K562 (cell line): ENCODE results near the gene RBMS3. TPM values are rescaled to one million over a fixed set of nuclear protein-coding genes. Genes with fewer than 3 reads are reported as not detected.

Experiments
- ATAC-seq: fragments of 200-7000 bp; cut with Tn5 transposase; 3 replicates; pipeline ENCODE4 v1.9.1; 2020; ENCODE audit warnings: moderate library complexity
- BruUV-seq: library from RNA; stranded (reverse); fragments of 400-500 nt; replicated peaks from 2 replicates; lab custom pipeline; 2021; lab: Mats Ljungman, UMichigan
- CTCF ChIA-PET: fragments of 300-600 bp; formaldehyde crosslinking; extraction: SDS; loops from one replicate; lab custom pipeline; 2021; ENCODE audit warnings: low intra/inter-chr PET ratio; lab: Yijun Ruan, JAX
- POLR2A ChIA-PET: fragments of 300-600, 350-650 bp; sonication (Branson Sonifier 250); formaldehyde crosslinking; extraction: SDS; loops from one replicate; lab custom pipeline; 2021; ENCODE audit warnings: antibody characterized with exemption, inconsistent platforms; lab: Yijun Ruan, JAX
- DNase-seq, 4 experiments: peaks; one replicate each; pipeline versions ENCODE4 v3.0.0 to v3.0.0-alpha.2; 2011 to 2018; ENCODE audit warnings: low spot score in 3 of 4, mixed read lengths in 3 of 4; ENCODE audit errors: extremely low read depth in 1 of 4
- FAIRE-seq: peaks from 2 replicates; lab custom pipeline; 2011; peaks lifted over from hg19 to GRCh38; lab: Jason Lieb, UNC
- H2AFZ ChIP-seq: 2 replicates; pipeline ENCODE4 v1.6.0; 2011; ENCODE audit warnings: low read depth, low read length, control low read depth, inconsistent platforms
- H3K27ac ChIP-seq: fragments of 200-600 bp; 3 replicates; pipeline ENCODE4 v1.8.0; 2011; ENCODE audit warnings: low read depth, mild to moderate bottlenecking, control low read depth, inconsistent platforms, low read length, moderate library complexity, mixed read lengths; ENCODE audit errors: extremely low read depth
- H3K27me3 ChIP-seq, 2 experiments: fragments of 300-600 bp in 1 of 2; 2 replicates in 1 of 2; 3 replicates in 1 of 2; pipeline versions ENCODE4 v1.6.0 to v1.8.0; 2011; ENCODE audit warnings: inconsistent platforms in 2 of 2, low read length in 2 of 2, mild to moderate bottlenecking in 1 of 2, mixed read lengths in 1 of 2, moderate library complexity in 1 of 2; ENCODE audit not compliant: control insufficient read depth in 2 of 2, insufficient read depth in 2 of 2
- H3K36me3 ChIP-seq: fragments of 300-600 bp; 3 replicates; pipeline ENCODE4 v1.8.0; 2011; ENCODE audit warnings: mild to moderate bottlenecking, low read length, inconsistent platforms; ENCODE audit not compliant: control insufficient read depth, insufficient read depth
- H3K4me1 ChIP-seq, 2 experiments: fragments of 200-600 bp in 1 of 2; replicated peaks in 1 of 2; 2 replicates in 1 of 2; 3 replicates in 1 of 2; pipeline versions ENCODE4 v1.5.1 to v1.8.0; 2011; ENCODE audit warnings: inconsistent platforms in 2 of 2, low read length in 2 of 2, mild to moderate bottlenecking in 1 of 2, mixed read lengths in 1 of 2, moderate library complexity in 1 of 2; ENCODE audit not compliant: control insufficient read depth in 2 of 2, insufficient read depth in 2 of 2
- H3K4me2 ChIP-seq: 2 replicates; pipeline ENCODE4 v1.6.1; 2011; ENCODE audit warnings: low read length, control low read depth, inconsistent platforms, mixed read lengths; ENCODE audit not compliant: insufficient read depth
- H3K4me3 ChIP-seq: fragments of 200-600 bp; sonication (generic), shearing (Covaris generic); 2 replicates; pipeline ENCODE4 v1.5.1; 2016; ENCODE audit warnings: control low read depth, inconsistent platforms
- H3K79me2 ChIP-seq: fragments of 200-600 bp; 3 replicates; pipeline ENCODE4 v1.8.0; 2011; ENCODE audit warnings: low read length, inconsistent platforms; ENCODE audit not compliant: control insufficient read depth, insufficient read depth
- H3K9ac ChIP-seq, 2 experiments: 2 replicates each; pipeline versions ENCODE4 v1.6.0 to v1.6.1; 2011; ENCODE audit warnings: low read depth in 2 of 2, low read length in 2 of 2, control low read depth in 1 of 2, inconsistent platforms in 1 of 2, mild to moderate bottlenecking in 1 of 2, mixed read lengths in 1 of 2; ENCODE audit not compliant: insufficient read depth in 1 of 2
- H3K9me1 ChIP-seq: one replicate; pipeline ENCODE4 v1.6.0; 2011; ENCODE audit warnings: inconsistent platforms, mild to moderate bottlenecking, low read length, moderate library complexity; ENCODE audit not compliant: control insufficient read depth, insufficient read depth
- H3K9me3 ChIP-seq: replicated peaks from 2 replicates; pipeline ENCODE4 v1.5.1; 2011; ENCODE audit warnings: low read depth, low read length, inconsistent platforms; ENCODE audit not compliant: control insufficient read depth, insufficient read depth
- H4K20me1 ChIP-seq: replicated peaks from 2 replicates; pipeline ENCODE4 v1.6.1; 2011; ENCODE audit warnings: low read length, inconsistent platforms, mixed read lengths; ENCODE audit not compliant: control insufficient read depth, insufficient read depth
- CSDE1 ChIP-seq, 2 experiments: fragments of 450-650 bp; IDR thresholded peaks; 2 replicates each; pipeline ENCODE4 v1.6.1; 2016; ENCODE audit warnings: mild to moderate bottlenecking in 1 of 2
- MBD2 ChIP-seq: sonication (generic); IDR thresholded peaks from 2 replicates; pipeline ENCODE4 v1.6.1; 2016; ENCODE audit warnings: low read depth, borderline replicate concordance
- MIER1 ChIP-seq: fragments of 450-650 bp; IDR thresholded peaks from 2 replicates; pipeline ENCODE4 v1.6.1; 2016; ENCODE audit warnings: antibody characterized with exemption, mild to moderate bottlenecking, low read depth
- SNIP1 ChIP-seq: fragments of 450-650 bp; IDR thresholded peaks from 2 replicates; pipeline ENCODE4 v1.7.1; 2017; ENCODE audit warnings: low read depth, mild to moderate bottlenecking
- TEAD2 ChIP-seq: fragments of 450-650 bp; IDR thresholded peaks from 2 replicates; pipeline ENCODE4 v1.6.1; 2016; ENCODE audit warnings: missing genetic modification characterization, control low read depth, missing compliant biosample characterization
- WGBS: fragments of 100-300 bp; shearing (Covaris generic); methylation state at CpG from one replicate; pipeline ENCODE4 v1.1.6; 2016; ENCODE audit warnings: low coverage, mixed read lengths; ENCODE audit not compliant: insufficient coverage; ENCODE audit errors: missing lambda C conversion rate; 5-methylcytosine and 5-hydroxymethylcytosine counted together
- in situ Hi-C: fragments of 300-500 bp; cut with MboI; formaldehyde crosslinking; loops from 4 replicates; pipeline ENCODE4 v1.15.0; 2018; ENCODE audit warnings: inconsistent platforms, mixed read lengths
- intact Hi-C: fragments of 100-400 bp; cut with micrococcal nuclease; formaldehyde crosslinking; loops from 2 replicates; pipeline ENCODE4 v1.14.2; 2022
- polyA plus RNA-seq, 8 experiments: library from polyadenylated mRNA; depleted of rRNA in 4 of 8; stranded (reverse) in 5 of 8; unstranded in 3 of 8; fragments of >200 nt; fragmentation: Nextera tagmentation in 2 of 8; fragmentation: Illumina TruSeq in 1 of 8; extraction: Ambion mirVana in 2 of 8; extraction: Trizol in 1 of 8; gene quantifications; 2 replicates each; pipeline versions ENCODE4 v1.2.1 to v1.2.3, GENCODE V29; 2011 to 2014; ENCODE audit warnings: inconsistent platforms in 1 of 8, missing spikeins in 1 of 8
- total RNA-seq, 7 experiments: library from RNA; depleted of rRNA in 6 of 7; stranded (reverse); fragments of >200 nt in 6 of 7; fragmentation: Illumina TruSeq in 2 of 7; extraction: Trizol in 2 of 7; gene quantifications; 2 replicates each; pipeline versions ENCODE4 v1.2.1 to v1.2.3, GENCODE V29; 2011 to 2021; ENCODE audit warnings: low replicate concordance in 1 of 7
- TF ChIP-seq, protein P1 (sequence below): fragments of 450-650 bp; formaldehyde crosslinking; IDR thresholded peaks from 2 replicates; pipeline ENCODE4 v1.4.0; 2022; ENCODE audit warnings: mild to moderate bottlenecking, moderate library complexity
- TF ChIP-seq, protein P2 (sequence below), 2 experiments: IDR thresholded peaks; 2 replicates each; pipeline ENCODE4 v1.6.1; 2011; ENCODE audit warnings: borderline replicate concordance in 1 of 2, control low read depth in 1 of 2, low read depth in 1 of 2, low read length in 1 of 2, mild to moderate bottlenecking in 1 of 2, mixed read lengths in 1 of 2, moderate library complexity in 1 of 2; ENCODE audit not compliant: insufficient read depth in 1 of 2, insufficient read length in 1 of 2, poor library complexity in 1 of 2, severe bottlenecking in 1 of 2; ENCODE audit errors: extremely low read depth in 1 of 2
- TF ChIP-seq, protein P3 (sequence below): sonication (generic); formaldehyde crosslinking; IDR thresholded peaks from 2 replicates; pipeline ENCODE4 v1.8.0; 2023; ENCODE audit warnings: missing genetic modification reagents, mild to moderate bottlenecking, borderline replicate concordance

Gene RBMS3
- total and polyA plus RNA-seq, 9 of the 15 experiments (the other 6 are each of a cell fraction or from before 2014, with no cell fraction given), result 0.20 TPM; not detected in 8

DNA sequence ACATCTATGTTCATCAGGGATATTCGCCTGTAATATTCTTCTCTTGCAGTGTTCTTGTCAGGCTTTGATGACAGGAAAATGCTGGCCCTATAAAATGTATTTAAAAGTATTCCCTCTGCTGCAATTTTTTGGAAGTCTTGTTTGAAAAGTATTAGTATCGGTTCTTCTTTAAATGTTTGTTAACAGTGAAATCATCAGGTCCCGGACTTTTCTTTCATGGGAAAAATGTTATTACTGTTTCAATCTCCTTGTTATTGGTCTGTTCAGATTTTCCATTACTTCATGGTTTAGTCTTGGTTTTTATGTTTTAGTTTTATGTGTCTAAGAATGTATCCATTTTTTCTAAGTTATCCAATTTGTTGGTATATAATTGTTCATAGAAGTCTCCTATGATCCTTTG is 225.6 kb downstream of the RBMS3 start (continued):
- TF ChIP-seq, protein P1, sequence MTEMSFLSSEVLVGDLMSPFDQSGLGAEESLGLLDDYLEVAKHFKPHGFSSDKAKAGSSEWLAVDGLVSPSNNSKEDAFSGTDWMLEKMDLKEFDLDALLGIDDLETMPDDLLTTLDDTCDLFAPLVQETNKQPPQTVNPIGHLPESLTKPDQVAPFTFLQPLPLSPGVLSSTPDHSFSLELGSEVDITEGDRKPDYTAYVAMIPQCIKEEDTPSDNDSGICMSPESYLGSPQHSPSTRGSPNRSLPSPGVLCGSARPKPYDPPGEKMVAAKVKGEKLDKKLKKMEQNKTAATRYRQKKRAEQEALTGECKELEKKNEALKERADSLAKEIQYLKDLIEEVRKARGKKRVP (CRISPR knock-in tag), result no peak
- no peak for TF ChIP-seq CSDE1 (IDR thresholded peaks at IDR 0.05)

DNA sequence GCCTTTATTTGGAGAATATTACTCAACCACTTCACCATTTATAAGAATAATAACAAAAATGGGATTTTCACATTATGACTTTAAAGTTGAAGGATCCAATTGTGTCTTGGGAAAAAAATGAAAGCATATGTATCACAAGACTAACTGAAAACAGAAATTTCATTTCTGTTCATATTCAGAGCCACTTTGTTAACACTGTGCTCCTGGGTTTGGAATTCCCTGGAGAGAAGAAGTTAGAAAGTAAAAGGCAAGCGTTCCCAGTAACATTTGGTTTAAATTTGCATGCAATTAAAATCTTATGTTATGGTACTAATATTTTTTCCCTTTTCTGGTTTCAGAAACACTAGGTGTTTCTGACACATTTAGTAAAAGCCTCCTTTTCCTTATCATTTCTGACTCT is 230.8 kb downstream of the RBMS3 start:
- Histone ChIP-seq H3K27ac (no peak overlapping the region), H3K4me2 (no peak overlapping the region), H3K9me1 (no peaks in the 10 kb centered on the region), H3K36me3 (no peaks in the 10 kb centered on the region), H3K9ac (no peak overlapping the region), H3K4me3 (no peak overlapping the region), H2AFZ (no peak overlapping the region), H3K27me3 (no peaks in the 10 kb centered on the region), H4K20me1 (no peaks in the 10 kb centered on the region), H3K79me2 (no peaks in the 10 kb centered on the region), H3K9me3 (no peaks in the 10 kb centered on the region), H3K4me1 (no peaks in the 10 kb centered on the region)
- POLR2A ChIA-PET, result no interaction called here
- in situ Hi-C loops (no loop called here), intact Hi-C loops (no loop called here)
- ATAC-seq (no peak), FAIRE-seq (no peak), DNase-seq (no peak)
- CTCF ChIA-PET, result no interaction called here
- WGBS, result 4% methylated on average over 1 of the region's 1 CpG
- no TSS peak for BruUV-seq
- TF ChIP-seq, protein P2, sequence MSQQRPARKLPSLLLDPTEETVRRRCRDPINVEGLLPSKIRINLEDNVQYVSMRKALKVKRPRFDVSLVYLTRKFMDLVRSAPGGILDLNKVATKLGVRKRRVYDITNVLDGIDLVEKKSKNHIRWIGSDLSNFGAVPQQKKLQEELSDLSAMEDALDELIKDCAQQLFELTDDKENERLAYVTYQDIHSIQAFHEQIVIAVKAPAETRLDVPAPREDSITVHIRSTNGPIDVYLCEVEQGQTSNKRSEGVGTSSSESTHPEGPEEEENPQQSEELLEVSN (IDR thresholded peaks at IDR 0.05; ENCODE audit: borderline replicate concordance in 1 of 2, extremely low read depth in 1 of 2, insufficient read depth in 1 of 2, insufficient read length in 1 of 2, low read depth in 1 of 2, low read length in 1 of 2, poor library complexity in 1 of 2, severe bottlenecking in 1 of 2), result no peak
- no peak for TF ChIP-seq SNIP1
- TF ChIP-seq, protein P3, sequence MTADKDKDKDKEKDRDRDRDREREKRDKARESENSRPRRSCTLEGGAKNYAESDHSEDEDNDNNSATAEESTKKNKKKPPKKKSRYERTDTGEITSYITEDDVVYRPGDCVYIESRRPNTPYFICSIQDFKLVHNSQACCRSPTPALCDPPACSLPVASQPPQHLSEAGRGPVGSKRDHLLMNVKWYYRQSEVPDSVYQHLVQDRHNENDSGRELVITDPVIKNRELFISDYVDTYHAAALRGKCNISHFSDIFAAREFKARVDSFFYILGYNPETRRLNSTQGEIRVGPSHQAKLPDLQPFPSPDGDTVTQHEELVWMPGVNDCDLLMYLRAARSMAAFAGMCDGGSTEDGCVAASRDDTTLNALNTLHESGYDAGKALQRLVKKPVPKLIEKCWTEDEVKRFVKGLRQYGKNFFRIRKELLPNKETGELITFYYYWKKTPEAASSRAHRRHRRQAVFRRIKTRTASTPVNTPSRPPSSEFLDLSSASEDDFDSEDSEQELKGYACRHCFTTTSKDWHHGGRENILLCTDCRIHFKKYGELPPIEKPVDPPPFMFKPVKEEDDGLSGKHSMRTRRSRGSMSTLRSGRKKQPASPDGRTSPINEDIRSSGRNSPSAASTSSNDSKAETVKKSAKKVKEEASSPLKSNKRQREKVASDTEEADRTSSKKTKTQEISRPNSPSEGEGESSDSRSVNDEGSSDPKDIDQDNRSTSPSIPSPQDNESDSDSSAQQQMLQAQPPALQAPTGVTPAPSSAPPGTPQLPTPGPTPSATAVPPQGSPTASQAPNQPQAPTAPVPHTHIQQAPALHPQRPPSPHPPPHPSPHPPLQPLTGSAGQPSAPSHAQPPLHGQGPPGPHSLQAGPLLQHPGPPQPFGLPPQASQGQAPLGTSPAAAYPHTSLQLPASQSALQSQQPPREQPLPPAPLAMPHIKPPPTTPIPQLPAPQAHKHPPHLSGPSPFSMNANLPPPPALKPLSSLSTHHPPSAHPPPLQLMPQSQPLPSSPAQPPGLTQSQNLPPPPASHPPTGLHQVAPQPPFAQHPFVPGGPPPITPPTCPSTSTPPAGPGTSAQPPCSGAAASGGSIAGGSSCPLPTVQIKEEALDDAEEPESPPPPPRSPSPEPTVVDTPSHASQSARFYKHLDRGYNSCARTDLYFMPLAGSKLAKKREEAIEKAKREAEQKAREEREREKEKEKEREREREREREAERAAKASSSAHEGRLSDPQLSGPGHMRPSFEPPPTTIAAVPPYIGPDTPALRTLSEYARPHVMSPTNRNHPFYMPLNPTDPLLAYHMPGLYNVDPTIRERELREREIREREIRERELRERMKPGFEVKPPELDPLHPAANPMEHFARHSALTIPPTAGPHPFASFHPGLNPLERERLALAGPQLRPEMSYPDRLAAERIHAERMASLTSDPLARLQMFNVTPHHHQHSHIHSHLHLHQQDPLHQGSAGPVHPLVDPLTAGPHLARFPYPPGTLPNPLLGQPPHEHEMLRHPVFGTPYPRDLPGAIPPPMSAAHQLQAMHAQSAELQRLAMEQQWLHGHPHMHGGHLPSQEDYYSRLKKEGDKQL (CRISPR knock-in tag), result no peak
- no peak for TF ChIP-seq MIER1
- no peak for TF ChIP-seq MBD2
- no peak for TF ChIP-seq TEAD2
